SH-SY5Y (cell line): Measurements from ENCODE around the gene PLB1.

ENCODE experiments used
- GATA2 ChIP-seq: IDR thresholded peaks from 2 replicates; pipeline ENCODE4 v1.6.1; 2011; ENCODE audit warnings: mild to moderate bottlenecking, low read depth, low read length
- GATA3 ChIP-seq: IDR thresholded peaks from 2 replicates; pipeline ENCODE4 v1.6.1; 2011; ENCODE audit warnings: low read depth, mild to moderate bottlenecking, low read length, moderate library complexity

- TF ChIP-seq GATA2 (no peak), GATA3 (no peak)
Observed at GRCh38 chr2:28492282-28492681, 3.6 kb upstream of the PLB1 start.
